GM12801 (cell line): ENCODE data around the gene KRT85.

Source experiments
- CTCF ChIP-seq: IDR thresholded peaks from one replicate; pipeline ENCODE4 v1.5.1; 2011; ENCODE audit warnings: control low read depth; ENCODE audit not compliant: insufficient read length; ENCODE audit errors: extremely low read depth

The KRT85 gene

DNA sequence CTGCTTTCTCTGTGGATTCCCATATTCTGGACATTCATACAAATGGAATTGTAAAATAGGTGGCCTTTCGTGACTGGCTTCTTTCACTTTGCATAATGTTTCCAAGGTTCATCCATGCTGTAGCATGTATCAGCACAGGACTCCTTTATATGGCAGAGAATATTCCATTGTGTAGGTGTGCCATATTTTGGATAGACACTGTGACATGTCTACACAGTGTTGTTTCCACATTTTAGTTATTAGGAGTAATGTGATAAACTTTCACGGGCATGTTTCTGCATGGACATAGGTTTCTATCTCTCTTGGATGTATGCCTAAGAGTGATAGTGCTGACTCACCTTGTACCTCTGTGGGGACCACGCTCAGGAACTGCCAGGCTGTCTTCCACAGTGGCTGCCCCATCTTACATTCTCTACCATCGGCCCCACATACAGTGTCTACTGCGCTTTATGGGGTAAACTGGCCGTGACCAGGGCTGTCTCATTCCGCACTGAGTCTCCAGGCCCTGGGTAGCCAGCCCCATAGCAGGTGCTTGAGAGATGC is 25.3 kb upstream of the KRT85 start:
- no peak for TF ChIP-seq CTCF

DNA sequence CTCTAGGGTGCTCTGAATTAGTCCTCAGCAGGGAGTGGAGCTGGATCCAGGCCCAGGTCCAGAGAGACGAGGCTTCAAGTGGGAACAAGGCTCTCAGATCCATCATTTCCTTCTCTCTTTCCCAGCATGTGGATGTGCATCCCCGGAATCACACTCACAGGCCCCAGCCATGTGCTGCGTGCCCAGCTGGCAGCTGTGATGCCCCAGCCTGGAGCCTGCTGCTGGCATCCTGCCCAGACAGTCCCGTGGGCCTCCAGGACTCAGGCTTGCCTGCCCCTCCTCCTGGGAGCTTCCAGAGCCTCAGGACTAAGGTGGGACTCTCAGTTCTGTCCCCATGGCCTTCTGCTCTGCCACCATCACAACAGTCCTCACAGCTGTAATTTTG is 24.3 kb upstream of the KRT85 start:
- no peak for TF ChIP-seq CTCF

DNA sequence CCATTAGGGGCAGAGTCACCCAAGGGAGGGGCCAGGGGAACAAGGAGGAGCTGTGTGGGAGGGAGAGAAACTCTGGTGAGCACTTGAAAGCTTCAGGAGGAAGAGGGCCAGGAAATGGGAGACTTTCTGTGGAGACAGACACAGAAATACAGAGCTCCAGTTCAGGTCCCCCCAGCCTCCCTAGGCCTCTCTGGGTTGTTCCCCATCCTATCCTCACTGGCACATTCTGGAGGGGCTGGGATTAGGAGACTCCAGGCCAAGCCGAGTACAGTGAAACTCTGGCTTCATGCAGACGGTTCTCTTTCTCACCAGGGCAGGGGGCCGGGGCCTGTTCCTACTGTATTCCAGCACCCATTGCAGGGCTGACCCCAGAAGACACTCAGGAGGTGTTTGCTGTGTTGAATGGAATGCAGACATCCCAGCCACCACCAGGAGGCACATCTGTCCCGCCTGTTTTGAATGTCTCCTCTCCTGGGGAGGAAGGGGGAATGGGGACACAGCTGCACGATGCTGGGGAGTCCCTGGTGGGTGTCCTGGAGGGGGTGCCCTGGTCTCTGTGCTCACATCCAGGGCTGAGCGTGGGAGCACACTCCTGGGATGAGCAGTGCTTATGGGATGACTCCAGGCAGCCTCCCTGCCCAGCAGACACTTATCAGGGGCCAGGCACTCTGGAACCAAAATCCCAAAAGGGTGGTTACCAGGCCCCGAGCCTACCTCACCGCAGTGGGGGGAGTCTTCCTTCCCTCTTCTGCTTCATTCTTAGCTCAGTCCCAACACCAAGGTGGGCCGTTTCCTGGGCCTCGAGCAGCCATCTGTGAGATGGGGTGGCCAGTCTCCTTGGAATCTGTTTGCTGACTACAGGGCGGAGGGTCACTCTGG is 23.7 kb upstream of the KRT85 start:
- no peak for TF ChIP-seq CTCF

GRCh38 chr12:52389313-52390207 is 22.3 kb upstream of the KRT85 start:
- TF ChIP-seq CTCF, result no peak

- no peak for TF ChIP-seq CTCF
Observed at GRCh38 chr12:52387859-52388258, 20.6 kb upstream of the KRT85 start.

GRCh38 chr12:52385226-52385702 is 18.0 kb upstream of the KRT85 start, which contains the start of gene KRT84:
Gene KRT84 (minus strand): TSS chr12:52385652. CDS start chr12:52385585, 67 bp downstream.
- no peak for TF ChIP-seq CTCF

DNA sequence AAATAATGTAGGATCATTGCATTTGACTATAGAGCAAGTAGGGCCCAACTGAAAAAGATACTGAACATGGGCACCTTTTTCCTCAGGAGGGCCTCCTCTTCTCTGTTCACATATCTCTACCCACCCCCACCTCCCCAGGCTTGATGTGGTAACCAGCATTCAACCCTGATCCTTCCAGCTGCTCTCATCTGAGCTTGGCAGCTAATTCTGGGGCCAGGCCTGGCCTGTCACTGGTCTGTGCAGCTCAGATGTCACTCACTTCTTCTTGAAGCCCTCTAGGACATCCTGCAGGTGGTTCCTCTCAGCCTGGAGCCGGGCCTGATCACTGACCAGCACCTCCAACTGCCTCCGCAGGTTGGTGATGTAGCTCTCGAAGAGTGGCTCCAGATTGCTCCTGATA is 16.1 kb upstream of the KRT85 start:
- no peak for TF ChIP-seq CTCF
